Spleen (tissue), 11 donors: ENCODE data around the gene TREM1. TPM values are rescaled to one million over a fixed set of nuclear protein-coding genes. Genes with fewer than 3 reads are reported as not detected.

Experiments used
- DNase-seq: peaks from one replicate; pipeline ENCODE4 v3.0.0-alpha.2; 2020
- H3K27ac ChIP-seq, 8 donors: fragments of 200-600 bp; sonication (generic) in 7 of 8; 1 replicate in 4 of 8; 2 replicates in 4 of 8; pipeline versions ENCODE4 v1.5.0 to v1.8.0; 2016 to 2021; ENCODE audit warnings: inconsistent platforms in 4 of 8, mild to moderate bottlenecking in 4 of 8, moderate library complexity in 1 of 8
- H3K27me3 ChIP-seq, 7 donors: fragments of 200-600 bp; sonication (generic) in 6 of 7; replicated peaks in 1 of 7; 1 replicate in 4 of 7; 2 replicates in 3 of 7; pipeline versions ENCODE4 v1.5.0 to v1.8.0; 2016 to 2021; ENCODE audit warnings: inconsistent platforms in 3 of 7, mild to moderate bottlenecking in 1 of 7
- H3K36me3 ChIP-seq, 6 donors: fragments of 200-600 bp; sonication (generic) in 5 of 6; 1 replicate in 4 of 6; 2 replicates in 2 of 6; pipeline versions ENCODE4 v1.5.0 to v1.8.0; 2016 to 2021; ENCODE audit warnings: inconsistent platforms in 2 of 6
- H3K4me1 ChIP-seq, 6 donors: fragments of 200-600 bp; sonication (generic) in 5 of 6; 1 replicate in 3 of 6; 2 replicates in 3 of 6; pipeline versions ENCODE4 v1.5.0 to v1.8.0; 2016 to 2021; ENCODE audit warnings: inconsistent platforms in 3 of 6
- H3K4me3 ChIP-seq, 8 donors: fragments of 200-600 bp; sonication (generic) in 7 of 8; 1 replicate in 4 of 8; 2 replicates in 4 of 8; pipeline versions ENCODE4 v1.5.0 to v1.8.0; 2016 to 2021; ENCODE audit warnings: inconsistent platforms in 4 of 8, mild to moderate bottlenecking in 4 of 8, moderate library complexity in 2 of 8
- H3K9me3 ChIP-seq, 8 donors: fragments of 200-600 bp; sonication (generic) in 7 of 8; 1 replicate in 4 of 8; 2 replicates in 4 of 8; pipeline versions ENCODE4 v1.5.0 to v1.8.0; 2016 to 2021; ENCODE audit warnings: inconsistent platforms in 4 of 8
- POLR2A ChIP-seq, 3 donors: fragments of 450-650 bp; IDR thresholded peaks; one replicate each; pipeline ENCODE4 v1.5.1; 2017; ENCODE audit warnings: antibody characterized with exemption in 3 of 3, mild to moderate bottlenecking in 1 of 3
- POLR2AphosphoS5 ChIP-seq, 3 donors: sonication (generic); formaldehyde crosslinking; IDR thresholded peaks; one replicate each; pipeline ENCODE4 v1.5.1; 2017; ENCODE audit warnings: antibody characterized with exemption in 3 of 3
- WGBS, 5 donors: extraction: QIAGEN DNeasy Blood & Tissue Kit in 3 of 5; methylation state at CpG; one replicate each; pipeline versions ENCODE4 v1.1.5 to v1.1.7; 2013 to 2018; 5-methylcytosine and 5-hydroxymethylcytosine counted together
- intact Hi-C: fragments of 100-400 bp; cut with DNase I; formaldehyde crosslinking; loops from one replicate; pipeline ENCODE4 v1.15.0; 2023; ENCODE audit warnings: low total_unique reads
- polyA plus RNA-seq, 3 donors: library from polyadenylated mRNA; stranded (reverse); fragments of 200-250 nt; gene quantifications; one replicate each; pipeline ENCODE4 v1.2.1, GENCODE V29; 2013
- total RNA-seq, 7 donors: library from RNA; depleted of rRNA in 3 of 7; stranded (reverse); fragments of >200 nt in 3 of 7; fragmentation: NEBNext Ultra II Directional in 4 of 7; extraction: Animal tissue kit (Norgen Biotek cat#: 25700) in 4 of 7; gene quantifications; one replicate each; pipeline versions ENCODE4 v1.1.0 to v1.2.1, GENCODE V29; 2016 to 2021
- TF ChIP-seq, protein P1 (sequence below), 11 experiments: fragments of 200-600 bp in 7 of 11; fragments of 450-650 bp in 4 of 11; sonication (generic) in 4 of 11; IDR thresholded peaks in 8 of 11; conservative IDR thresholded peaks in 3 of 11; 1 replicate in 7 of 11; 2 replicates in 4 of 11; pipeline versions ENCODE4 v1.4.0 to v1.8.0; 2016 to 2021; ENCODE audit warnings: antibody characterized with exemption in 11 of 11, inconsistent platforms in 4 of 11, mild to moderate bottlenecking in 1 of 11
- donor health status: healthy with polysubstance abuse.
- donor health status: DM: no; HTN: no; CAD: no; lungs with moderate emphysema.
- donor health status: DM: no; HTN: no; CAD: no.
- donor health status: Bipolar disorder and iron deficiency.
- donor health status: healthy.
- donor health status: DM: no; HTN: no; CAD: no.
- donor health status: DM: yes; HTN: yes; CAD: no.

TREM1 gene
- total and polyA plus RNA-seq, 10 donors = 0.64 to 51.9 (median 19.5) TPM

DNA sequence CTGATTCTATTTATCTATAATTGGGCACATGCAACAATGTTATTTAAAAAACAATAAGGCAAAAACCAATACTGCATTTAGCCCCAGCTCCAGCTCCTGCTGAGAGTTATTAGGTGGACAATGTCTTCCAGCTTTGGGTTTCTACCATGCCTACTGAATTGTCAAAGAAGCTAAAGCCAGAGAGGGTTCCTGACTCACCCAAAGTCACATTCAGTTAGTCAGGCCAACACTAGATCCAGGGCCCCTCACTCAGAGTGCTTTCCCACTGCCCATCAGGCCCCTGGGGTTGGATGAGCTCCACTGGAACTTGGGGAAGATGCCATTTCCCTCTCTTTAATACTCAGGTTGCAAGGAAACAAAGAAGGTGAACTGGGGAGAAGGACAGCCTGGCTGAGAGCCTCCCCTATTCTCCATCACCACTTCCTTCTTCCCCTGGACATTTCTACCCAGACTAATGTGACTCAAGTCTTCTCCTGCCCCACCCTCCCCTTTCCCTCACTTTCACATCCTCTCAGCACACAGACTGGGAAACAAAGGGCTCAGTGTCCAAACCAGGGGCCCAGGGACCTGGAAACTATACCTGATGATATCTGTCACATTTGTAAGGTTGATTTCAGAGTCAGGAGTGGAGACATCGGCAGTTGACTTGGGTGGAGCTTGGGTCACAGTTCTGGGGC lies 6.0 kb downstream of the TREM1 start:
- Histone ChIP-seq H3K27ac (peak overlapping the region in 3 of 8 donors; percentile 28 to 68 (median 50)), H3K27me3 (peaks cover 0 to 6% (median 0%) of the 10 kb centered on the region in 7 donors), H3K4me1 (peaks cover 0 to 49% (median 17%) of the 10 kb centered on the region in 6 donors), H3K9me3 (no peaks in the 10 kb centered on the region), H3K36me3 (peaks cover 0 to 12% (median 0%) of the 10 kb centered on the region in 6 donors), H3K4me3 (no peak overlapping the region)
- 86 to 95% (median 89%) methylated on average over 1 of the region's 1 CpG for WGBS, 5 donors
- intact Hi-C loops = no loop called here
- no peak for DNase-seq
- TF ChIP-seq POLR2AphosphoS5 (IDR thresholded peaks at IDR 0.05) (no peak), POLR2A (IDR thresholded peaks at IDR 0.05) (no peak)
- TF ChIP-seq, protein P1, sequence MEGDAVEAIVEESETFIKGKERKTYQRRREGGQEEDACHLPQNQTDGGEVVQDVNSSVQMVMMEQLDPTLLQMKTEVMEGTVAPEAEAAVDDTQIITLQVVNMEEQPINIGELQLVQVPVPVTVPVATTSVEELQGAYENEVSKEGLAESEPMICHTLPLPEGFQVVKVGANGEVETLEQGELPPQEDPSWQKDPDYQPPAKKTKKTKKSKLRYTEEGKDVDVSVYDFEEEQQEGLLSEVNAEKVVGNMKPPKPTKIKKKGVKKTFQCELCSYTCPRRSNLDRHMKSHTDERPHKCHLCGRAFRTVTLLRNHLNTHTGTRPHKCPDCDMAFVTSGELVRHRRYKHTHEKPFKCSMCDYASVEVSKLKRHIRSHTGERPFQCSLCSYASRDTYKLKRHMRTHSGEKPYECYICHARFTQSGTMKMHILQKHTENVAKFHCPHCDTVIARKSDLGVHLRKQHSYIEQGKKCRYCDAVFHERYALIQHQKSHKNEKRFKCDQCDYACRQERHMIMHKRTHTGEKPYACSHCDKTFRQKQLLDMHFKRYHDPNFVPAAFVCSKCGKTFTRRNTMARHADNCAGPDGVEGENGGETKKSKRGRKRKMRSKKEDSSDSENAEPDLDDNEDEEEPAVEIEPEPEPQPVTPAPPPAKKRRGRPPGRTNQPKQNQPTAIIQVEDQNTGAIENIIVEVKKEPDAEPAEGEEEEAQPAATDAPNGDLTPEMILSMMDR (IDR thresholded peaks at IDR 0.05 in 8 of 11, conservative IDR thresholded peaks at IDR 0.05 in 3 of 11) = no peak

DNA sequence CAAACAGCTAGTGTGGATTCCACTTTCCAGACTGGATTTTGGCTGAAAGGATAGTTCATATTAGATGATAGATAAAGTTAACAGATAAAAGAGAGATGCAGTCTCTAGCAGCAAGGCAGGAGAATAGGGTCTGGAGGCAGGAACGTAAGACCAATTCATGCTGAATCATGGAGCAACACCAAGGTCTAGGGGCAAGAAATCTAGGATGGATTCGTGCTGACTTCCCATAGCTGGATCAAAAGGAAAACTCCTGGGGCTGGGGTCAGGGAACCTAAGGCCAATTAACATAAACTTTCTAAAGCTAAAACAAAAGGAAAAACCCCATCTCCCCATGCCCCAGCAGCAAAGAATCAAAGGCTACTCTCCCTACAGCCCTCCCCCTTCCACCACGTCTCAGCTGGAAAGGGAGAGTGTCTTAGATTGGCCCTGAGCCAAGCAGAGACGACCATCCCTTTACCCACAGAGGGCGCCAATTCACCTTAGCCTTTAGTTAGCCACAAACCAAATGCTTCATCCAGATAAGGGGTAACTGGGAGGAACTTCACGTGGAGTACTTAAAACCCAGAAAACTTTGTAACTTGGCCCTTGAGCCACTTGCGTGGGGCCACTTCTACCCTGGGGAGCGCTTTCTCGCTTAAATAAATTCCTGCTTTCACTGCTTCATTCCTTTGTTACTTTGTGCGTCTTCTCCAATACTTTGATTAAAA lies 7.6 kb downstream of the TREM1 start:
- intact Hi-C loops = no loop called here
- peaks cover 0 to 59% (median 28%) of the 10 kb centered on the region in 6 donors for H3K4me1 ChIP-seq
- H3K27me3 ChIP-seq = no peaks in the 10 kb centered on the region
- peak; percentile 80 for DNase-seq
- peaks cover 0 to 17% (median 0%) of the 10 kb centered on the region in 6 donors for H3K36me3 ChIP-seq
- 18 to 29% (median 24%) methylated on average over 10 of the region's 10 CpGs for WGBS, 5 donors
- TF ChIP-seq POLR2AphosphoS5 (IDR thresholded peaks at IDR 0.05) (peak in 1 of 3 donors; percentile 92), POLR2A (IDR thresholded peaks at IDR 0.05) (no peak)
- TF ChIP-seq, protein P1 (IDR thresholded peaks at IDR 0.05 in 8 of 11, conservative IDR thresholded peaks at IDR 0.05 in 3 of 11) = peak; percentile 30 to 70 (median 59)
- H3K9me3 ChIP-seq = no peaks in the 10 kb centered on the region
- H3K27ac ChIP-seq = peak overlapping the region in 3 of 8 donors; percentile 43 to 93 (median 53)
- H3K4me3 ChIP-seq = no peak overlapping the region

DNA sequence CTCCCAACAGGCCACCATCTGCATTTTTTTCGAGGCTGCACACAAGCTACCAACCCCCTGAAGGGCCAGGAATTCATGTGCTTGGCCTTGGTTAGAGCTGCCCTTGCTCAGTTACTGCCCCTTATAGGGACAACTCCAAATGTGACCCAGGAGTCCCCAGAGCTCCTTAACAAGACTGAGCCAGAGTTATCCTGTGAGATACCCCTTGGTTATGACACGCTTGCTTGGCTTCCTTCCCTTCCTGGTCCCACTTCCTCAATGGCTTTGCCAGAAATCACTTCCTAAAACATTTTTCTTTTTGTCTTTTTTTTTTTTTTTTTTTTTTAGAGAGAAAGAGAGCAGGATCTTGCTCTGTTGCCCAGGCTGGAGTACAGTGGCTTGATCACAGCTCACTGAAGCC lies 8.9 kb downstream of the TREM1 start:
- Histone ChIP-seq H3K4me3 (no peak overlapping the region), H3K9me3 (no peaks in the 10 kb centered on the region), H3K36me3 (peaks cover 0 to 17% (median 0%) of the 10 kb centered on the region in 6 donors), H3K4me1 (peaks cover 0 to 71% (median 31%) of the 10 kb centered on the region in 6 donors), H3K27ac (peak overlapping the region in 4 of 8 donors; percentile 18 to 93 (median 39)), H3K27me3 (no peaks in the 10 kb centered on the region)
- DNase-seq = no peak
- no peak for TF ChIP-seq POLR2A (IDR thresholded peaks at IDR 0.05)
- TF ChIP-seq POLR2AphosphoS5 (IDR thresholded peaks at IDR 0.05) = peak in 1 of 3 donors; percentile 24
- intact Hi-C loops = no loop called here
- 55 to 63% (median 62%) methylated on average over 2 of the region's 2 CpGs for WGBS, 5 donors

DNA sequence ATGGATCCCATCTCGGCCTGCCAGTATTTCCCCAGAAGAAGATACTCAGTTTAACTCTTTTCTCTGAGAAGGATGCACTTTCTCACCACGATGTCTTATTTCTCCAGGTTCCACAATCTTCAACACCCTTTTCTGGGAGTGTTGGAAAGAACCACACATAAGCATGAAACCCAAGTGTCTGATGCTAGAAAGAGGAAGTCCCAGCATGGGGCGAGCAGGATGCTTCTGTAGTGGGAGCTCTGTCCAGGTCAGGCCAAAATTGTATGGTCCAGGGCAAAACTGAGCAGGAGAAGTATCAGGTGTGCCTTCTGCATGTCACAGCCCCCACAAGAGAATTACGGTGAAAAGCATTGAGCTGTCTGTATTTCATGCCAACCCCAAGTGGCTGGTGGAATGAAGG lies 11.0 kb downstream of the TREM1 start:
- TF ChIP-seq, protein P1 (IDR thresholded peaks at IDR 0.05 in 8 of 11, conservative IDR thresholded peaks at IDR 0.05 in 3 of 11) = no peak
- TF ChIP-seq POLR2A (IDR thresholded peaks at IDR 0.05) (no peak), POLR2AphosphoS5 (IDR thresholded peaks at IDR 0.05) (no peak)
- intact Hi-C loops = no loop called here
- DNase-seq = no peak
- Histone ChIP-seq H3K36me3 (peaks cover 0 to 5% (median 0%) of the 10 kb centered on the region in 6 donors), H3K4me3 (no peak overlapping the region), H3K27ac (peak overlapping the region in 4 of 8 donors; percentile 37 to 93 (median 88)), H3K9me3 (no peaks in the 10 kb centered on the region), H3K27me3 (no peaks in the 10 kb centered on the region), H3K4me1 (peaks cover 0 to 84% (median 39%) of the 10 kb centered on the region in 6 donors)
- WGBS, 5 donors = 65 to 80% (median 74%) methylated on average over 4 of the region's 4 CpGs
